Breast epithelium (tissue), 4 donors: ENCODE data around the gene STMN1. TPM values are rescaled to one million over a fixed set of nuclear protein-coding genes. Genes with fewer than 3 reads are reported as not detected.

ENCODE experiments used
- DNase-seq, 2 donors: peaks; one replicate each; pipeline ENCODE4 v3.0.0-alpha.2; 2019; ENCODE audit warnings: low spot score in 2 of 2
- H3K27ac ChIP-seq, 2 donors: fragments of 200-600 bp; sonication (generic) in 1 of 2; one replicate each; pipeline ENCODE4 v1.5.1; 2016 to 2019; ENCODE audit warnings: mild to moderate bottlenecking in 1 of 2
- H3K27me3 ChIP-seq, 2 donors: fragments of 200-600 bp; sonication (generic) in 1 of 2; one replicate each; pipeline versions ENCODE4 v1.5.1 to v1.6.0; 2017 to 2019; ENCODE audit warnings: control low read depth in 1 of 2, mild to moderate bottlenecking in 1 of 2
- H3K36me3 ChIP-seq: fragments of 200-600 bp; one replicate; pipeline ENCODE4 v1.5.1; 2019
- H3K4me1 ChIP-seq, 2 donors: fragments of 200-600 bp; sonication (generic); one replicate each; pipeline ENCODE4 v1.5.1; 2016 to 2019; ENCODE audit warnings: control low read depth in 1 of 2
- H3K4me3 ChIP-seq, 3 donors: fragments of 200-600 bp; sonication (generic); 1 replicate in 2 of 3; 2 replicates in 1 of 3; pipeline ENCODE4 v1.5.1; 2016 to 2019; ENCODE audit warnings: mild to moderate bottlenecking in 3 of 3, moderate library complexity in 2 of 3
- H3K9me3 ChIP-seq, 2 donors: fragments of 200-600 bp; sonication (generic) in 1 of 2; one replicate each; pipeline ENCODE4 v1.5.1; 2016 to 2019; ENCODE audit warnings: control low read depth in 1 of 2
- POLR2A ChIP-seq: fragments of 450-650 bp; IDR thresholded peaks from one replicate; pipeline ENCODE4 v1.6.1; 2016; ENCODE audit warnings: antibody characterized with exemption, mild to moderate bottlenecking, moderate library complexity
- POLR2AphosphoS5 ChIP-seq, 3 donors: sonication (generic); formaldehyde crosslinking; IDR thresholded peaks; one replicate each; pipeline ENCODE4 v1.6.1; 2017; ENCODE audit warnings: antibody characterized with exemption in 3 of 3
- intact Hi-C: fragments of 100-400 bp; cut with DNase I; formaldehyde crosslinking; loops from one replicate; pipeline ENCODE4 v1.15.1; 2023; ENCODE audit warnings: low total_unique reads
- total RNA-seq, 3 donors: library from RNA; depleted of rRNA; stranded (reverse); fragments of >200 nt; gene quantifications; one replicate each; pipeline ENCODE4 v1.1.0, GENCODE V29; 2016
- TF ChIP-seq, protein P1 (sequence below), 3 donors: fragments of 450-650 bp; IDR thresholded peaks; one replicate each; pipeline ENCODE4 v1.5.1; 2016 to 2017; ENCODE audit warnings: antibody characterized with exemption in 3 of 3, mild to moderate bottlenecking in 3 of 3, moderate library complexity in 3 of 3

STMN1 gene
- total RNA-seq, 3 donors from 2014 or later, result 23.9 to 33.8 (median 28.4) TPM

DNA sequence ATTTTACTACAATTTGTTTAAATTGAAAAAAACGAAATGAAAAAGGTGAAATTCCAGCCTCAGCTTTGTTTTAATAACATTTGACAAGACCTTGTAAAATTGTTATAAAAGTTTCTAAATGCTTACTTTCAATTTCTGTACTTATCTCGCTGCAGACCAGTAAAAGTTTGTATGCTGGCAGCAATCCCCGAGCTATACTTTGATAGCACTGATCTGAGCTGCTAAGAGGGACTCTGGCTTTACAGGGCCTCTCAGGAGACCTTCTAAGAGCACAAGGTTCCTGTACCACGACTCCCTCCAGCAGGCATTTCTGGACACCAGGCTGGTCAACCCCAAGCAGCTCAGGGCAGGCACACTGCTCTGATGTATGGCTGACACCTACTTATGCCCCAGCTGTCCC, 13.1 kb downstream of the STMN1 start:
- no peaks in the 10 kb centered on the region for H3K27me3 ChIP-seq
- intact Hi-C loops, result loop anchor here (10.0 kb wide), 1 partner anchor 102 kb away; the partner anchor contains the start of gene PAFAH2
- no peak for DNase-seq

DNA sequence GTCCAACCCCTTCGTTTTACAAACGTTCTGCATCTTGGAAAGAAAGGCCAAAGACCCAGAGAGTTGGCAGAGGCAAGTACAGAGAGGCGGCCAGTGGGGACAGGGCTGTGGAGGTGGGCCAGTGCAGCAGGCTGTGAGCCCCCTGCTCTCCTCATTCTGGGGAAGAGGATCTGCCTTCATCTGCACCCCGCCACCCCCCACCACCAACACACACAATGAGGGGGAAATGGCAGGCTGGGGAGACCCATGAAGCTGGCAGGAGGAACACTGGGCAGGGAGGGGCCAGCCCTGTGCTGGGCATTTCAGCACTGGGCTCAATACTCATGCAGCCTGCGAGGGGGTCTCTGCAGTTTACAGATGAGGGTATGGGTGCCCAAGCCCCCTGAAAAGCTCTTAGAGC, 14.6 kb downstream of the STMN1 start:
- DNase-seq, result no peak
- H3K4me3 ChIP-seq, result no peak overlapping the region
- H3K4me1 ChIP-seq, result peaks cover 0 to 7% of the 10 kb centered on the region in 2 donors
- TF ChIP-seq POLR2A (no peak), POLR2AphosphoS5 (IDR thresholded peaks at IDR 0.05) (no peak)
- TF ChIP-seq, protein P1, sequence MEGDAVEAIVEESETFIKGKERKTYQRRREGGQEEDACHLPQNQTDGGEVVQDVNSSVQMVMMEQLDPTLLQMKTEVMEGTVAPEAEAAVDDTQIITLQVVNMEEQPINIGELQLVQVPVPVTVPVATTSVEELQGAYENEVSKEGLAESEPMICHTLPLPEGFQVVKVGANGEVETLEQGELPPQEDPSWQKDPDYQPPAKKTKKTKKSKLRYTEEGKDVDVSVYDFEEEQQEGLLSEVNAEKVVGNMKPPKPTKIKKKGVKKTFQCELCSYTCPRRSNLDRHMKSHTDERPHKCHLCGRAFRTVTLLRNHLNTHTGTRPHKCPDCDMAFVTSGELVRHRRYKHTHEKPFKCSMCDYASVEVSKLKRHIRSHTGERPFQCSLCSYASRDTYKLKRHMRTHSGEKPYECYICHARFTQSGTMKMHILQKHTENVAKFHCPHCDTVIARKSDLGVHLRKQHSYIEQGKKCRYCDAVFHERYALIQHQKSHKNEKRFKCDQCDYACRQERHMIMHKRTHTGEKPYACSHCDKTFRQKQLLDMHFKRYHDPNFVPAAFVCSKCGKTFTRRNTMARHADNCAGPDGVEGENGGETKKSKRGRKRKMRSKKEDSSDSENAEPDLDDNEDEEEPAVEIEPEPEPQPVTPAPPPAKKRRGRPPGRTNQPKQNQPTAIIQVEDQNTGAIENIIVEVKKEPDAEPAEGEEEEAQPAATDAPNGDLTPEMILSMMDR (IDR thresholded peaks at IDR 0.05), result no peak
- H3K27me3 ChIP-seq, result no peaks in the 10 kb centered on the region
- intact Hi-C loops, result loop anchor here (10.0 kb wide), 1 partner anchor 103 kb away; the partner anchor contains the start of gene PAFAH2
- no peaks in the 10 kb centered on the region for H3K9me3 ChIP-seq
- peak overlapping the region; percentile 33 to 46 for H3K27ac ChIP-seq
- no peaks in the 10 kb centered on the region for H3K36me3 ChIP-seq

More for the DNA sequence above, 13.1 kb downstream of the STMN1 start:
- Histone ChIP-seq H3K4me1 (peaks cover 0 to 7% of the 10 kb centered on the region in 2 donors), H3K9me3 (no peaks in the 10 kb centered on the region), H3K36me3 (no peaks in the 10 kb centered on the region), H3K4me3 (no peak overlapping the region), H3K27ac (no peak overlapping the region)
- no peak for TF ChIP-seq POLR2AphosphoS5 (IDR thresholded peaks at IDR 0.05)
- TF ChIP-seq, protein P1 (IDR thresholded peaks at IDR 0.05), result no peak
- TF ChIP-seq POLR2A, result no peak

DNA sequence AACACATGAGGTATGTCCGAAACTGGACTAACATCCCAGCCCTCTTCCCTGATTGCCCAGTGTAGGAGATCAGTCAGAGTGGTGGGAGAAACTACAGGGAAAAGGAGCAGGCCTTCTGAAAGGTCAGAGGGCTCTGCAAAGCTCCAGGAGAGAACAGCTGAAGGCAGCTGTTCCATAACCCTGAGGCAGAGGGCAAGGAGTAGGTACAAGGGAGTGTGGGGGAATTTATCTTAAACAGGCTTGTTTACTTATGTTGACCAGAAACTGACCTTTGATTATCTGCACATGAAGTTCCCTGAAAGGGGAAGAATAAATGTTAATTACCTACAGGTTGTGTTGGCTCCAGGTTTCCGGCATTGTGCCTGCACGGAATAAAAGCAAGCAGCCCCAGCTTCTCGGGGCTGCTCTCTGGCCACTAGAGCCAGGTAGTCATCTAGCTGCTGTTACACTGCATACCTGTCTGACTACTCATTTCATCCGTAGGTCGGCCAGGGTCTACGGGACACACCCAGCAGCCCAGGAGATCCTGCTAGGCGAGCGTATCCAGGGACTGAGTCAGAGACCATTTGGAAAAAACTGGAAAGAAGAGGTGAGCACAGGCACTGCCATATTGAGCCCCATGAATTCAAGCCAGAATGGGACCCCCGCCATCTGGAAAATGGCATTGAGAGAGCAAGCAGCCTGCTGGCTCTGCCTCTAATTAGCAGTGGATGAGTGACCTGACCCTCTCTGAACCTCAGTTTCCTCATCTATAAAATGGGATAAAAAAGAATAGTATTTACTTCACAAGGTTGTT, 15.8 kb downstream of the STMN1 start:
- Histone ChIP-seq H3K4me1 (peaks cover 0 to 1% of the 10 kb centered on the region in 2 donors), H3K4me3 (no peak overlapping the region), H3K9me3 (no peaks in the 10 kb centered on the region), H3K27ac (peak overlapping the region; percentile 54 to 73), H3K36me3 (no peaks in the 10 kb centered on the region), H3K27me3 (no peaks in the 10 kb centered on the region)
- TF ChIP-seq POLR2AphosphoS5 (IDR thresholded peaks at IDR 0.05) (peak in 1 of 3 donors; percentile 39), POLR2A (no peak)
- peak in 1 of 2 donors; percentile 77 for DNase-seq
- intact Hi-C loops, result loop anchor here (10.0 kb wide), 1 partner anchor 104 kb away; the partner anchor contains the start of gene PAFAH2

DNA sequence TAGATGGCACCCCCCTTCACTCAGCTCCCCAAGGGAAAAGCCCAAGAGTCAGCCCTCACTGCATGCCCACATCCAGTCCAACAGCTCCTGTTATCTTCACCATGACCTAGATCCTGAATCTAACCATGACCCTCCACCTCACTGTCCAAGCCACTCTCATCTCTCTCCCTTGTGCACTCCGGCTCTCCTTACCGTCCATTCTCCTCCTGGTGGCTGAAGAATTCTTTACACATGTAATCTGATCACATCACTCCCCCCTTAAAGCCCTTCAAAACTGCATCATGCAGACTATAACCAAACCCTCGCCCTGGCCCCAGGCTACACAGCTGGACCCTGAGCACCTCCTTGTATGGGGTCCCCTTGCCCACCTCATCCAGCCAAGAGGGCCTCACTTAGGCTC, 16.7 kb downstream of the STMN1 start:
- DNase-seq, result no peak
- no peaks in the 10 kb centered on the region for H3K9me3 ChIP-seq
- no peaks in the 10 kb centered on the region for H3K36me3 ChIP-seq
- H3K27ac ChIP-seq, result peak overlapping the region in 1 of 2 donors; percentile 73
- intact Hi-C loops, result no loop called here
- no peak overlapping the region for H3K4me3 ChIP-seq
- TF ChIP-seq POLR2A (no peak), POLR2AphosphoS5 (IDR thresholded peaks at IDR 0.05) (no peak)
- TF ChIP-seq, protein P1 (IDR thresholded peaks at IDR 0.05), result no peak
- no peaks in the 10 kb centered on the region for H3K27me3 ChIP-seq
- H3K4me1 ChIP-seq, result no peaks in the 10 kb centered on the region

DNA sequence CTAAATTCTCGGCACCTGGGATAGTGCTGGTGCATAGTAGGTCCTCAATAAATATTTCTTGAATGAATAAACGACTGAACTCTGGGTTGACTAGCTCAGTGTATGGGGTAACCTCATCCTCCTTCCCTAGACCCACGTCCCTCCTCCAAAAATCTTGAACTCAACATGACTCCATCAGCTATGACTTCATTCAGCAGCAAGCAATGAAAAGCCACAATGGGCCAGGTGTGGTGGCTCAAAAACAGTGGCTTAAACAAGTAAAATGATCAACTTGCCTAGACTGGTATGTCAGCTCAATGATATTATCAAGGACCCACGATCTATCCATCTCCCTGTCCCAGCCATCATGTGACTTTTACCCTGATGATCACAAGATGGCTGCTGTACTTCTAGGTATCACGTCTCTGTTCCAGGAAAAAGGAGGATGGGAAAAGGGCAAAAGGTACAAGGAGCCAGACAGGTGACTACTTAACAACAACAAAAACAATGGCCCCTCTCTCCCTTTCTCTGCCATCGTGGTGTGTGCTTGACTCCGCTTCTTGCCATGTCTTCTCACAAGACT, 17.7 kb downstream of the STMN1 start:
- H3K27me3 ChIP-seq, result no peaks in the 10 kb centered on the region
- DNase-seq, result no peak
- H3K36me3 ChIP-seq, result no peaks in the 10 kb centered on the region
- H3K4me1 ChIP-seq, result no peaks in the 10 kb centered on the region
- intact Hi-C loops, result no loop called here
- H3K4me3 ChIP-seq, result no peak overlapping the region
- no peak overlapping the region for H3K27ac ChIP-seq
- H3K9me3 ChIP-seq, result no peaks in the 10 kb centered on the region
- TF ChIP-seq, protein P1 (IDR thresholded peaks at IDR 0.05), result no peak
- TF ChIP-seq POLR2AphosphoS5 (IDR thresholded peaks at IDR 0.05), result no peak
- TF ChIP-seq POLR2A, result no peak
